ENCODE measurements around the gene NCOA7.
"Not testable (repeated sequence)": the region's sequence is repeated elsewhere in the genome, so short reads cannot be mapped to it uniquely, and the experiment has no call there.

Gene NCOA7

DNA sequence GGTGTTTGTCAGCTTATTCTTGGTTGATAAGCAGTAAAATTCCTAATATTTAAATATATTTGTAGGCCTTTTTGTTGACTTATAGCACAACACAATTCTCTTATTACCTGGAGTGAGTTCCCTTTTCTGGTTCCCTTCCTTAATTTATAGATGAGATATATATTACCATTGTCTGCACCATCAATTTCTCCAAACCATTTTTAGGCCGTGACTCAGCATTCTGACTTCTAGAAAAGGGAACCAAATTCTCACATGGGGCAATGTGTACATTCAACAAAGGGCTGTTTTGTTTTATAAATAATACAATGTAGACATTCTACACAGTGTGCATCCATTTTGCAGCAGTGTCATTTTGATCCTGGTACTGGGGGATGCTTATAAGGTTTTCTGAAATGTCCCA lies 52.8 kb downstream of the NCOA7 start:
- DNase-seq: no peak

- DNase-seq: no peak
These were observed 54.2 kb downstream of the NCOA7 start for GRCh38 chr6:125844989-125845388.

GRCh38 chr6:125846292-125847024 lies 55.7 kb downstream of the NCOA7 start:
- no peak for DNase-seq

DNA sequence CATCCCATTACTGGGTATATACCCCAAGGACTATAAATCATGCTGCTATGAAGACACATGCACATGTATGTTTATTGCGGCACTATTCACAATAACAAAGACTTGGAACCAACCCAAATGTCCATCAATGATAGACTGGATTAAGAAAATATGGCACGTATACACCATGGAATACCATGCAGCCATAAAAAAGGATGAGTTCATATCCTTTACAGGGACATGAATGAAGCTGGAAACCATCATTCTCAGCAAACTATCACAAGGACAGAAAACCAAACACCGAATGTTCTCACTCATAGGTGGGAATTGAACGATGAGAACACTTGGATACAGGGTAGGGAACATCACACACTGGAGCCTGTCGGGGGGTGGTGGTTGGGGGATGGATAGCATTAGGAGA lies 57.5 kb downstream of the NCOA7 start:
- DNase-seq: not testable (repeated sequence)

GRCh38 chr6:125850361-125850760 lies 59.6 kb downstream of the NCOA7 start:
- no peak for DNase-seq

- no peak for DNase-seq
These were observed 61.8 kb downstream of the NCOA7 start for GRCh38 chr6:125852587-125852986.

DNA sequence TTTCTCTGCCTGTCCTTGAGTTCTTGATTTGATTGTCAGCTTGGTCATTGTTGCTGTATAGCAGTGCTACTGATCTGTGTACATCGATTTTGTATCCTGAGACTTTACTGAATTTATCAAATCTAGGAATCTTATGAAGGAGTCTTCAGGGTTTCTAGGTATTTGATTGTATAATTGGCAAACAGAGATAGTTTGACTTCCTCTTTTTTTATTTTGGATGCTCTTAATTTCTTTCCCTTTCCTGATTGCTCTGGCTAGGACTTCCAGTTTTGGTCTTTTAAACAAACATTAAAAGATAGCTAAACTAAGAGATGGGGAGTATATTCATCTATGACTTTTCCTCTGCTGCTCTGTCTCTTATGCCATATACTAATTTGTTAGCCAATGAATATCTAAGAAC lies 62.4 kb downstream of the NCOA7 start:
- no peak for DNase-seq

DNA sequence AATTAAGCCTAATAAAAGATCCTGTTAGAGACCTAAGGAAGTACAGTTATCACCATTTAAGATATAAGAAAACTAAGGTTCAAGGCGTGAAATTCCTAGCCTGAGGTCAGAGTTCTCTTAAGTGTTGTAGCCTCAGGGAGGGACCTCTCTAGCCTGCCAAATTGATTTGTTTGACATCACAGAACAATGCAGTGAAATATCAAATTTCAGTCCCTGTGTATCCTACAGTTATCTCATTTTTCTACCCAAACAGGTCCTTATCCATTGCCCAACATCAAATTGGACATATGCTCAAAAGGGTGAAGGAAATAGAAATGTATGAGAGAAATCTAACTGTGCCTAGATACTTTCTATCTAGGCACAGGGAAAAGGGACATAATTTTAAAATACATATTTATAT lies 63.0 kb downstream of the NCOA7 start:
- DNase-seq: no peak

- DNase-seq: no peak
These were observed 63.6 kb downstream of the NCOA7 start for GRCh38 chr6:125854355-125854754.

GRCh38 chr6:125855783-125856182 lies 65.0 kb downstream of the NCOA7 start:
- no peak for DNase-seq

DNA sequence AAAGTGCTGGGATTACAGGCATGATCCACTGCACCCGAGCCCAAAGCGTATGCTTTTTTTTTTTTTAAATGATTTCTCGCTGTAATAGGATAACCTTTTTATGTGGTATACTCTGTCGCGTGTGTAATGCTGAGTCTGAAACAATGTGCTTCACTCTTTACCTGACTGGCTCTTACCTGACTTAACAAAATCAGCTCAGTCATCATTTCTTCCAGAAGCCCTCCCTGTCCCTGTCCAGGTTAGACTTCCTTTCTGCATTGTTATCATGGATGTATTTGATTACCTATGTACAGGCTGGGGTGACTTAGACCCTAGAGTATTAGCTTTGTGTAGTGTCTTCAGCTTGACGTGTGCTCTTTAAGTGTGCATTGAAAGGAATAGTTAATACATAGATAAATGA lies 67.1 kb downstream of the NCOA7 start:
- DNase-seq: no peak

DNA sequence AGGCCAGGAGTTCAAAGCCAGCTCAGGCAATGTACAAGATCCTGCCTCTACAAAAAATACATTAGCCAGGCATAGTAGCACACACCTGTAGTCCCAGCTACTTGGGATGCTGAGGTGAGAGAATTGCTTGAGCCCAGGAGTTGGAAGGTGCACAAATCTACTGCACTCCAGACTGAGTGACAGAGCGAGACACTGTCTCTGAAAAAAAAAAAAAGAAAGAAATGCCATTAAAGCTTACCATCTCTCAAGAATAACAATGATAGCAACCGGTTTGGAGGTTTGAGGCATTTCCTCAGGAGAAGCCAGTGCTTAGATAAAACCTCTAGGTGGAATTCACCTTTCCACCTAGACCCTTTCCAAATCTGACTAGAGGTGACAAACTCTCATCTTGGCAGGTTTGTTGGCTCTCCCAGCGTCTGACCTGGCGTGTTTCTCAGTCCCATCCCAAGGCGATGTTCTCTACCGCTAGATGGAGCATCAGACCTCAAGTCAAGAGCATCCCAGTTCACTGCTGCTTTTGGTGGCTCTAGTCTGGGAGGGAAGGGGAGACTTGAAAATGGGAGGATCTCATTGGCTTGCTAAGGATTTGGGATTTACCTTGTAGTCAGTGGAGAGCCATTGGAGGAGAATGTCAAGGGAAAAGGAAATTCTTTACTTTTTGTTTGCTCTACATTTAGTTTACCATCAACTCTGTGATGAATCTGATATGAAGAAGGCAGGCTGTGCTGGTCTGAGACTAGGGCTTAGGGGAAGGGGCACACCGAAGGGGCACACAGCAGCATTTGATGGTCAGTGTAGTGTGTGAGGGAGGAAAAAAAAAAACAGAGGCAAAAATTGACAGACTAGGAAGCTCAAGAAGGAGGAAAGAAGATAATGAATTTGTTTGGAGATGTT lies 67.9 kb downstream of the NCOA7 start:
- DNase-seq: no peak

DNA sequence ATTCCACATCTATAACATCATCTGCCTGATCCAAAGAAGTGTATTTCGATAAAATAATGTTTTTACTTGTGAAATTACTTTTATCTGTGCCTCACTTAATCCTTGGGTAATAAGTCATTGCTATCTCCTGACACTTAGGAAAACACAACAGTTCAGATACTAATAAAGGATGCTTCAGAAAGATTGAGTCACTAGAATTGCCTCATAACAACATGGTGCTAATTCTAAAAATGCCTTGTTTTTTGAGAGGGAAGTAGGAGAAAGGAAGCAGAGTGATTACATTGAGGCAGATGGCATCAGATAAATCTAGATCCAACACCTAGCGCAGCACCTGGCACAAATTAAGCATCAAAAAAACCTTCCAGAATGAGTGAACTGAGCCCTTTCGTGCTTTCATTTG lies 69.0 kb downstream of the NCOA7 start:
- no peak for DNase-seq

- DNase-seq: no peak
These were observed 72.3 kb downstream of the NCOA7 start for GRCh38 chr6:125863023-125863422.

GRCh38 chr6:125865015-125865414 lies 74.3 kb downstream of the NCOA7 start:
- no peak for DNase-seq

GRCh38 chr6:125866433-125866832 lies 75.7 kb downstream of the NCOA7 start:
- DNase-seq: no peak

DNA sequence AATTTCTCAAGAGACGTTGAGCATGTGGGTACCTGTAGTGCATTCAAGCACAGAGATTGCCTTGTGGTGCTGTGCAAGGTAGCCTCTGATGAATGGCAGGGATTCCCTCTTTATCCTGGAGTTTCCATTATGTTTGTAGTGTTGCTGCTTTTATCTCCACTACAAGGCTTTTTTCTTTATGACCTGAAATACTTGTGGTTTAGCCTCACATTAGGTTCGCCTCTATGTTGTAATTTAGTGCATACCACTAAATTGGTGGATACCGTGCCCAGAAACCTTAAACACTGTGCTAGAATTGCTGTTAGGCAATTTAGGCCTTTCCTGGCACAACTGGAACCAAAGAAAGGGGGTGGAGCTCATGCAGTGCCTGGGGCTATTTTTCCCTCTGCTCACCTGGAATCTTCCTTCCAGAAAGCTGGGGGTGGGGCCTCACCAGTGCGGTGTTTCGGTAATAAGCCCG lies 76.8 kb downstream of the NCOA7 start:
- no peak for DNase-seq

- no peak for DNase-seq
These were observed 77.5 kb downstream of the NCOA7 start for GRCh38 chr6:125868252-125868651.

DNA sequence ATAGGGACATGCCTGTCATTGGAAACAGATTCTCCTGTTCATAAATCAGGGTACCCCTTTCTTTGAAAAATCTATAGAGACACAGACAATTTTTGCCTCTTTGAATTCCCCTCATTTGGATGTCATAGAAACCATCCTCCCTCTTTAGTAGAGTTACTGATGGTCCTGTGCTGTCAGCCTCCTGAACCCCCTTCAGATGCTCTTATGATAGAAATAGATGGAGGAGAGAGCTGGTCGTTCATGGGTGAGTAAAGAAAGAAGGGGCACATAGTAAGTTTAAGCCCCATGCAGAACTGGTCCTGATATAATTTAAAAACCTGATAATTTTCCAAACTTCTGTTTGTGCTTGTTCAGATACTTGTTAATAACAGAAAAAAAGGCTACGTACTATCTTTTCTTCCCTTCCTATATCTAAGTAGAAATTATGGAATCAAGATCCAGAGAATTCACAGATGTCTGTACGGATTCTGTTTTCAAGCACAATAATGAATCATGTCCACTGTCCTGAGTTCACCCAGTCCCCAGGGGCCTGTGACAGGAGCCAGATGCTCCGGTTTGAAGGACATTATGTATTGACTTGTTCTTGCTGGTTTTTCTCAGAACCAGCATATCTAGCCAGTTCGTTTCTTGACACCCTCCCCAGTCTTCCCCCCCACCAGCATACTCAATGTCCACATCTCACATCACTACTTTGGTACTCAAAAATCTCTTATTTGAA lies 78.1 kb downstream of the NCOA7 start:
- DNase-seq: no peak

GRCh38 chr6:125869427-125869826 lies 78.7 kb downstream of the NCOA7 start:
- no peak for DNase-seq

DNA sequence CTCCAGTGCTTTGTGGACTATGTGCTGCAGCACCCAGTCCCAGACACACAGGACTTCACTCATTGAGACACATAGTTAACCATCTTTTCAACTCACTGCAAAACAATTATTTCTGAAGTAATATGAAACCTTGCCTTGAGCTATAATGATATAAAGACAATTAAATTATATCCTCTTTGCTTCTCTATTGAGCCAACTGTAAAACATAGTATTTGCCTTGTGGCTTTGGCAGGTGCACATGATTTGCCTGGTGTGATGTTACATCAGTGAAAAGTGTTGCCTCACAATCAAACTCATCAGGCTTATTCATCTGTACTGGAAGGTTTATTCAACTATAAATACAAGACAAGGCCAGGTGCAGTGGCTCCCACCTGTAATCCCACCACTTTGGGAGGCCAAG lies 80.6 kb downstream of the NCOA7 start:
- DNase-seq: no peak

DNA sequence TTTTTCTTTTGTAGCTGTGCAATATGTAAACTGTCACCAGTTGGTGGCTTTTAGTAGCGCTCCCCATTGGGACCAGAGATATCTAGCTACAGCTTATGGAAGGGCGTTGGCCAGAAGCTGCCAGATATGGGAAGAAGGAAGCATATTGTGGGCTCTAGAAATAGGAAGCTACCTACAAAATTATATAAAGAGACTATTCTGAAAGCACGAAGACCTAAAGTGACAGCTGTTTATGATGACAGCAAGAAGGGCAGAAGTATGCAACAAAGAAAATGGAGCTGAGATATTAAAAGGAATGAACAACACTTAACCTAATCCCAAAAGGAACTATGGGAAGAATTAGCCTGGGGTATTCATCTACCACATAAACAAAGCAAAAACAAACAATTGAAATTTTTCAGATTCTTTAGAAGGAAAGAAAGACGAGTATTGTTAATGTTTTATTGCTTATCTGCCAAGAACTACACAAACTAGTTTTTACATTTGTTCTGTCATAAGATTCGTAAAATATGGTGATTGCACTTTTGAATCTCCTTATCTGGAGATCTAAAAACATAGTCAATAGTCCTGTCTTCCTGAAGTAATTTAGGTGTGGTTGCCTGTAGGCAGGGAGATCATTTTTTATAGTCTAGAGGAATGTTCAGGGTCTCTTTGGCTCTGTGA lies 81.6 kb downstream of the NCOA7 start:
- DNase-seq: no peak

- no peak for DNase-seq
These were observed 91.5 kb downstream of the NCOA7 start for GRCh38 chr6:125882243-125882642.
